Activated effector memory CD4-positive, alpha-beta T cell treated with anti-CD3 and anti-CD28 coated beads, Interleukin-2, amount 50 U/mL, for 16 hours (primary cell): ENCODE data around the gene CPSF6.
A peak's percentile ranks its signal among the peaks of the same experiment; 100 is the strongest.
"Not testable (repeated sequence)": the region's sequence is repeated elsewhere in the genome, so short reads cannot be mapped to it uniquely, and the experiment has no call there.

ENCODE experiments used
- DNase-seq: peaks from one replicate; pipeline ENCODE4 v3.0.0-alpha.2; 2020

The CPSF6 gene

DNA sequence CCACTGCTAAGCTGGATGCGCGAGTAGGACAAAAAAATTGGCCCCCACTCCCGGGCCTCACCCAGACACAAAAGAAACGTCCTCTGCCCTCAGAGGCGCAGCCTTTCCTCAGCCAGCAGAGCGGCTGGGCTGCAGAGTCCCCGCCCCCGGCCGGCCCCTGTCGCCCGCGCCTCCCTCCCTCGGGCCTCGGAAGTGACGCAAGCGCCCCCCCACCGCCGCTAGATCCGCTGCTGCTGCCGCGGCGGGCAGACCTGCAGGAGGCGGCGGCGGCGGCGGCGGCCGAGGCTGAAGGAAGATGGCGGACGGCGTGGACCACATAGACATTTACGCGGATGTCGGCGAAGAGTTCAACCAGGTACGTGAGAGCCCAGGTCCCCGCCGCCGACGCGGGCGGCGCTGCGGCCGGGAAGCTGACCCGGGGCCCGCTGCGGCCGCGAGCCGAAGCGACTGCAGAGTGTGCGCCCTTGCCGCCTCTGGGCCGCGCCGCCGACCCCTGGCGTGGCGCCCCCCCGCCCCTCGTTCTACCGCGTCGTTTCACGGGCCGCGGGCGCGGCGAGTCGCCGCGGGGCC is at the start of gene CPSF6:
TSS of gene CPSF6 (plus strand) at position 218 of the 570 bp plus-strand sequence. CDS start at position 296, 78 bp downstream.
- DNase-seq, result peak; percentile 99

- no peak for DNase-seq
These were observed 42.8 kb upstream of the CPSF6 start for GRCh38 chr12:69196302-69197288.

DNA sequence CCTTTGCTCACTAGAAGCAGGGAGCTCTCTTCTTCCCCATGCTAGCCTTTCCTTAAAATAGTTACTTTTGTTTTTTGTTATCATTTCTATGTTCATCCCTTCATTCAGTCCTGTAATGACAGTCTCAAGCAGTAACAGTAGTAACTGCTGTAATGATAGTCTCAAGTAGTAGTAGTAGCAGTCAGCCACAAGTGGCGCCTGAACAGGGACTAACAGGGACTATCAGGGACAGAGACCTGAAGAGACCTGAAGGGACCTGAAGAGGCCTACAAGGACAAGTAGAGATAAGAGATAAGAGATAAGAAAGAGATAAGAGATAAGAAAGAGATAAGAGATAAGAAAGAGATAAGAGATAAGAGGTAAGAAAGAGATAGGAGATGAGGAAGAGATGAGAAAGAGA is 39.4 kb upstream of the CPSF6 start:
- DNase-seq, result not testable (repeated sequence)

- no peak for DNase-seq
These were observed 35.2 kb upstream of the CPSF6 start for GRCh38 chr12:69204191-69204590.

GRCh38 chr12:69210661-69211060 is 28.7 kb upstream of the CPSF6 start:
- no peak for DNase-seq

- DNase-seq, result no peak
These were observed 28.2 kb upstream of the CPSF6 start for GRCh38 chr12:69211160-69211559.

DNA sequence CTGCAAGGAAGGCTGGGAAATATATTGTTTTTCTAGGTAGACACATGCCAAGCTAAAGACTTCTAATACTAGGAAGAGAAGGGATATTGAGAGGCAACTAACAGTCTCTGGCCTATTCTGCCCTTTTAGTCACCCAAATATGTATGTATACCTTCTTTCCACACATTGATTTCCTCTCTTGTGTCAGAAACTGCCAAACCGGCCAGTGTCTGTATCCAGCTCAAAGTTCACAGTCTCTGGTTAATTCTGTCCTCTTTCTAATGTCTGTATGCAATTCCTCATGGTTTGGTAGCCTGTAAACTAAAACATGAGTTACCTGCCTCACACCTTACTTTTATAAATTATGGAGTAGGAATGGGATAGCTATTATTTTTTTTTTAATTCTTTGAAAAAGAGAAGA is 25.2 kb upstream of the CPSF6 start:
- no peak for DNase-seq

GRCh38 chr12:69225251-69225910 is 14.0 kb upstream of the CPSF6 start:
- no peak for DNase-seq

DNA sequence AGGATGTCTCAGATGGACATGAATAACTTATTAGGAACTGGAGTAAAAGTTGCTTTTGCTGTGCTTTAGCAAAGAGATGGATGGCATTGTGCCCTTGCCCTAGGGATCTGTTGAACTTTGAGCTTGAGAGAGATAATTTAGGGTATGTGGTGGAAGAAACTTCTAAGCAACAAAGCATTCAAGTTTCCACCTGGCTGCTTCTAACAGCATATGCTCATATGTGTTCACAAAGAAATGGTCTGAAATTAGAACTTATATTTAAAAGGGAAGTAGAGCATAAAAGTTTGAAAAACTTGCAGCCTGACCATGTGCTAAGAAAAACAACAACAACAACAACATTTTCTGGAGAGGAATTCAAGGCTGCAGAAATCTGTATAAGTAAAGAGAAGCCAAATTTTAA is 7.9 kb upstream of the CPSF6 start:
- DNase-seq, result no peak

DNA sequence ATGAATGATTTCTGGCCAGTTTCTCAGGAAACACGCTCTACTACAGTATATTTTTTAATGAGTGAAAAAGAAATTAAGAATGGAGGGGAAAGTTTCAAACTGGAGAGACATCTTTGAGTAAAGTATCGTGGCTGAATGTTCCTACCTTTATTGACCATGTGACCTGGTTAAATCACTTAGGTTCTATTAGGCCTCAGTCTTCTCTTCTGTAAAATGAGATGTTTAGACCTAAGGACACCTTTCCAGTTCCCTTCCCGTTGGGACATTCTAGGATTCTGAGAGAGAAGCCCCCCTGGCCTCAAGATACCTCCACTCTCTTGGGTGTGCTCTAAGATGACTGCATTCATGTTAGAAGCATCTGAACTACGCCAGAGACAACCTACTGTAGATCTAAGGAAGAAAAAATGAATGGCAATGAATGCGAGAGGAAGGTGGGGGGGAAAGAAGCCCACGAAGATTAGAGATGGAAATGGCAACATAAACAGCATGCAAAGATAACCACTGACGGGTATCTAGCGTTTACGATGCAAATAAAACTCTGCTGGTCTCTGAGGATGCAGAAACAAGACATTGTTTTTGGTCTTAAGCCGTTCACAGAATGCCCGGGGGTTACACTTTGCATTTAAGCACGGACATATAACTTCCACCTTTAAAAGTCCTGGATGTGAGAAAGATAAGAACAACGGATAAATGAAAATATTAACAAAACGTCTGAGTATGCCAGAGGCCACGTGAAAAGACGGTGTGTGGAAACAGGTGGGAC is 599 bp upstream of the CPSF6 start:
- no peak for DNase-seq

GRCh38 chr12:69239922-69240630 is 707 bp downstream of the CPSF6 start:
- peak; percentile 83 for DNase-seq

- peak; percentile 71 for DNase-seq
These were observed 1.2 kb downstream of the CPSF6 start for GRCh38 chr12:69240631-69240995.

- DNase-seq, result no peak
These were observed 2.2 kb downstream of the CPSF6 start for GRCh38 chr12:69241438-69242092.

GRCh38 chr12:69243099-69244084 is 4.0 kb downstream of the CPSF6 start:
- DNase-seq, result no peak

DNA sequence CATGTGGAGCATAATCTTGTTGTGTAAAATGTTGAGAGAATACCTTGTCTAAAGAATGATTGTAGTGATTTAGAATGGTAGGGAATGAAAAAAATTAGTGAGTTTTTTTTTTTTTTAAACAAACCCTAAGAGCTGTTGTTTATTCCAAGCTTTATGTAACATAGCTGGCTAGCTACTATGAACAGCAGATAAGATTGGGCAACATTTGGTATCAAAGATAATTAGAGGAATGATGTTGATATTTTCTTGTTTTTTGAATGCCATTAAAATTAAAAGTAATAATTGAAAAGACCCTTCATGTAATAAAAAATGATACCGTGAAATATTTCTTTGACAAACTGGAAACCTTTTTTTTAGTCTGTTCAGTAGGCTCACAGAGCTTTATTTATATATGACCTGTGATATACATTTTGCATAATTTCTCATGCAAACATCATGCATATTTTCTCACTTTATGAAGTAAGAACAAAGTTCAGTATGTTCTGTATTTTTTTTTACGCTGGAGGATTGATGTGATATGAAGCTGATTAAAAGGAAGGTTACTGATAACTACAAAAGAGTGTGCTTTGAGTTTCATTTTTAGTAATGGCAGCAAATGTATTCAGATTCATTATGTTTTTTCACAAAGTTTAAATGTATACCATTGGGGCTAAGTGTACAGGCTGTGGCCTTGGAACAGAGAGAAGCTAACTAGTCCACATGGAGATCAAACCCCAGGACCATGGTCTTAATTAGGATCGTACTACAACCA is 8.1 kb downstream of the CPSF6 start:
- no peak for DNase-seq

DNA sequence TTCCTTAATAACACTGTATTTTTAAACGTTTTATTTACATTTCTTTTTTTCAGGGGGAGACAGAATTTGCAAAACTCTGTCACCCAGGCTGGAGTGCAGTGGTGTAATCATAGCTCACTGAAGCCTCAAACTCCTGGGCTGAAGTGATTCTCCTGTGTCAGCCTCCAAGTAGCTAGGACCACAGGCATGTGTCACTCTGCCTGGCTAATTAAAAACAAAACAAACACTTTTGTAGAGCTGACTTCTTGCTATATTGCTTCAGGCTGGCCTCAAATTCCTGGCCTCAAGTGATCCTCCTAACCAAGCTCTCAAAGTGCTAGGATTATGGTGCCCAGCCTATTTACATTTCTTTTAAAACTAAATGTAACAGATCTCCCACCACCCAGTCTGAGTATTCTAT is 12.7 kb downstream of the CPSF6 start:
- no peak for DNase-seq

GRCh38 chr12:69254046-69254445 is 14.7 kb downstream of the CPSF6 start:
- no peak for DNase-seq

DNA sequence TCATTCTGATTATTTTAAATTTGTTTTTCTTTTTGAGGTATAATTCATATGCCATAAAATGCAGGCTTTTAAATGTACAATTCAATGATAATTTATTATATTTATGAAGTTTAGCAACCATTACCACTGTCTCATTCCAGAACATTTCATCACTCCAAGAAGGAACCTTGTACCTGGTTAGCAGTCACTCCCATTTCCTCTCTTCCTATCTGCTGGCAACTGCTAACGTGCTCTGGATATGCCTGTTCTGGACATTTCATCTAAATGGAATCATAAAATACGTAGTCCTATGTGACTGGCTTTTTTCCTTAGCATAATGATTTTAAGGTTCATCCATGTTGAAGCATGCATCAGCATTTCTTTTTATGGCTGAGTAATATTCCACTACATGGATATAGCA is 15.5 kb downstream of the CPSF6 start:
- DNase-seq, result no peak

- DNase-seq, result no peak
These were observed 19.3 kb downstream of the CPSF6 start for GRCh38 chr12:69258655-69259054.
